GM08714 (cell line): ENCODE data around the gene PDCD2L.
"Not testable (repeated sequence)": the region's sequence is repeated elsewhere in the genome, so short reads cannot be mapped to it uniquely, and the experiment has no call there.

Experiments used
- H3K4me3 ChIP-seq: fragments of 200-500 bp; sonication (Bioruptor generic); 2 replicates; pipeline ENCODE4 v1.5.1; 2014; ENCODE audit warnings: mild to moderate bottlenecking, low read length, inconsistent platforms
- ZNF274 ChIP-seq: IDR thresholded peaks from 2 replicates; pipeline ENCODE4 v1.6.1; 2012; ENCODE audit warnings: mild to moderate bottlenecking, low read depth, low read length

PDCD2L gene

GRCh38 chr19:34366738-34367623 is 37.2 kb upstream of the PDCD2L start:
- H3K4me3 ChIP-seq, result no peak overlapping the region

DNA sequence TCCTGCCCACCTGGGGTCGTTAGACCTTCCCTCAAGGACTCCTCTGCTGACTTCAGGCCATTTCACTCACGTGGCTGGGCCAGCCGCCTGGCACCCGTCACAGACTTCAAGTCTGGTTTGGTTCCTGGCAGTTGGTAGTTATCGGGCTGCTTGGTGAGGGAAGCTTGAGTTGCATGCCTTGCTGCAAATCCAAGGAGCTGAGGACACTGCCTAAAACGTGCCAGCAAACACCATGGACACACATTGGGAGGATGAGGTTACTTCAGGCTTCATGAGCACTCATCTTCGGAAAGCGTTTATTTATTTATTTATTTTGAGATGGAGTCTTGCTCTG is 36.6 kb upstream of the PDCD2L start:
- no peak overlapping the region for H3K4me3 ChIP-seq
- no peak for TF ChIP-seq ZNF274

More at GRCh38 chr19:34366738-34367623, 37.2 kb upstream of the PDCD2L start:
- no peak for TF ChIP-seq ZNF274

DNA sequence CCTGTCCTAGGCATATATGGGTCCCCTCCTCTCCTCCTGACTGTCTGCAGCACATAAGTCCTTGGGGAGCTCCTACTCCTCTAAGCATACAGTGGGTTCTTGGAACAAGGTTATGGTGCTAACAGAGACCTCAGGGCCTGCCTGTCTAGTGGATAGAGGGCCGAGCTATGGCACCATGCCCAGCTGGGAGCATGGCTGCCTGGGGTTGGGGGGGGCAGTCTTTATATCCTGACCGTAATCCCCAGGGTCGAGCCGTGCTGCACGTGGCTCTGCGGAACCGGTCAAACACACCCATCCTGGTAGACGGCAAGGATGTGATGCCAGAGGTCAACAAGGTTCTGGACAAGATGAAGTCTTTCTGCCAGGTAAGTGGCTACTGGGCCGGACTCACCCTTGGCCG is 35.9 kb upstream of the PDCD2L start:
- H3K4me3 ChIP-seq, result no peak overlapping the region
- TF ChIP-seq ZNF274, result no peak

GRCh38 chr19:34369166-34369565 is 35.0 kb upstream of the PDCD2L start:
- not testable (repeated sequence) for H3K4me3 ChIP-seq

GRCh38 chr19:34370117-34370516 is 34.1 kb upstream of the PDCD2L start:
- H3K4me3 ChIP-seq, result no peak overlapping the region
- no peak for TF ChIP-seq ZNF274

- no peak for TF ChIP-seq ZNF274
These were observed 33.2 kb upstream of the PDCD2L start for GRCh38 chr19:34370983-34371382.

DNA sequence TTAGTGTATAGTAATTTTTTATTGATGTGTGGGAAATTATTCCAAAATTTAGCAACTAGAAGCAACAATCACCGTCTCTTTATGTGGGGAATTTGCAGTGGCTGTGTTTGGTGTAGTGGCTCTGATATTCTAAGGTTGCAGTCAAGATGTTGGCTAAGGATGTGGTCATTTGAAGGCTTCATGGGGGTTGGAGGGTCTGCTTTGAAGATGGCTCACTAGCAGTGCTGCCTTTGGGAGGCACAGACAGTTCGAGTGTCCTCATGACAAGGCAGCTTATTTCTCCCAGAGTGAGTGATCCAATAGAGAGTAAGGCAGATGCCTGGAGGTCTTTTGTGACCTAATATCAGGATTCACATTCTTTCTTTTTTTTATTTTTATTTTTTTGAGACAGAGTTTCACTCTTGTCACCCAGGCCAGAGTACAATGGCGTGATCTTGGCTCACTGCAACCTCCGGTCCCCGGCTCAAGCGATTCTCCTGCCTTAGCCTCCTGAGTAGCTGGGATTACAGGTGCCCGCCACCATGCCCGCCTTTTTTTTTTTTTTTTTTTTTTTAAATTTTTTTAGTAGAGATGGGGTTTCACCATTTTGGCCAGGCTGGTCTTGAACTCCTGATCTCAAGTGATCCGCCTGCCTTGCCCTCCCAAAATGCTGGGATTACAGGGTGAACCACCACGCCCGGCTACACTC is 30.5 kb upstream of the PDCD2L start:
- TF ChIP-seq ZNF274, result no peak
- no peak overlapping the region for H3K4me3 ChIP-seq

More at GRCh38 chr19:34370983-34371382, 33.2 kb upstream of the PDCD2L start:
- H3K4me3 ChIP-seq, result no peak overlapping the region

- TF ChIP-seq ZNF274, result no peak
- H3K4me3 ChIP-seq, result no peak overlapping the region
These were observed 28.6 kb upstream of the PDCD2L start for GRCh38 chr19:34375598-34375997.

DNA sequence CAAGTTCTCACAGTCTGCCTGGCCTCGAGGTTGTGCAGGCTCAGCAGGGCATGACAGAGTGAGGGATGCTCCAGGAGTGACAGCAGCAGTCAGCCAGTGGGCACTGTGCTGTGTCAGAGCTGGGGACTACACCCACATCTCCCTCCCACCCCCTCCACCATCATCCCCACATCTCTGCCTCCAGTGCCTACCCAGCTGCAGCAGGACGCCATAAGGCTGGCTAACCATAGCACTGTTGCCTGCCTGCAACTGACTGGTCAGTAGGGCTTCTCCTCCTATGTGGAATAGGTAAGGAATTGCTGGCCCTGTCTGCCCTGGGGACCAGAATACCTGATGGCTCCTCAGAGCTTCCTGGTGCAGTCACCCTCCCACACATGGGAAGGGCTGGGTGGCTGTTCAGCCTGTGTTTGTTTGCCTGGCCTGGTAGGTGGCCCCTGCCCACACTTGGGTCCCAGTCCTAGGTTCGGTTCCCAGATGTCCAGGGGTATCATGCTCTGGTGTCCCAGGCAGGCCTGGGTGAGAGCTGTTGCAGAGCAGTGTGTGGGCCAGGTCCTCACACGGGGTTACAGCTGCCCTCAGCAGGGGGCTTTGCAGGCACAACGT is 23.5 kb upstream of the PDCD2L start:
- no peak for TF ChIP-seq ZNF274
- H3K4me3 ChIP-seq, result no peak overlapping the region

- no peak for TF ChIP-seq ZNF274
- H3K4me3 ChIP-seq, result no peak overlapping the region
These were observed 22.6 kb upstream of the PDCD2L start for GRCh38 chr19:34381399-34382251.

GRCh38 chr19:34382471-34382870 is 21.7 kb upstream of the PDCD2L start:
- H3K4me3 ChIP-seq, result no peak overlapping the region
- no peak for TF ChIP-seq ZNF274

GRCh38 chr19:34383599-34383998 is 20.6 kb upstream of the PDCD2L start:
- no peak overlapping the region for H3K4me3 ChIP-seq
- no peak for TF ChIP-seq ZNF274

DNA sequence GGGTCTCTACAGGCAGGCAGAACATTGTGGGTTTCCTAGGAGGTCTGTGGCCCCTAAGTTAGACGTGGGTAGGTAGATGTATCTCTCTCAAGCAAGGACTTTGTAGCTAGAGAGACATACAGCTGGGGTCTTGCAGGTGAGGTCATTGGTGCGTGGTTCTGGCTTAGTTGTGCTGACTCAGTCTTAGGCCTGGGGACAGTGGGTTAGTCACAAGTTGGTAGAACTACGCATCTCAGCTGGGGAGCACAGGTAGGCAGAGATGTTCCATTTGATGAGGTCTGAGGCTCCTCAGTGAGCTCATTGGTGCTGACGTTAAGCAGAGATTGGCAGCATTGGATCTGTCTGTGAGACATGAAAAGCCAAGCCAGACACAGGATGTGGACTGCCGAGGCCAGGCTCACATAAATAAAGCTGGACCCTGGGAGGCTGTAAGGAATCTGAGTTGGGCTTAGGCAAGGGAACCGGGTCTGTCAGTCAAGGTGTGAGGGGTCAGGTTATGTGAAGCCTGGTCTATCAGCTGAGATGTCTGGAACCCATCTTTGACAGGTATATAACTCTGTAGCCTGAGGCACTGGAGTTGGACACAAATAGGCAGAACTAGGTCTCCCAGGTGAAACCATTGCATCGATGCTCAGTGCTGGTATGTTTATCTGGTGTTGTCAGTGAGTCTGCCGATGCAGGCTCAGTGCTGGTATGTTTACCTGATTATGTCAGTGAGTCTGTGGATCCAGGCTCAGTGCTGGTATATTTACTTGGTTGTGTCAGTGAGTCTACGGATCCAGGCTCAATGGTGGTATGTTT is 17.4 kb upstream of the PDCD2L start:
- no peak for TF ChIP-seq ZNF274
- no peak overlapping the region for H3K4me3 ChIP-seq
